ENCODE results near the gene TMEM94. TPM values are rescaled to one million over a fixed set of nuclear protein-coding genes. Genes with fewer than 3 reads are reported as not detected.

The TMEM94 gene
- total and polyA plus RNA-seq, 2 of the 13 experiments (the other 11 are each of a cell fraction or from before 2014, with no cell fraction given) = 32.6 to 134 TPM

DNA sequence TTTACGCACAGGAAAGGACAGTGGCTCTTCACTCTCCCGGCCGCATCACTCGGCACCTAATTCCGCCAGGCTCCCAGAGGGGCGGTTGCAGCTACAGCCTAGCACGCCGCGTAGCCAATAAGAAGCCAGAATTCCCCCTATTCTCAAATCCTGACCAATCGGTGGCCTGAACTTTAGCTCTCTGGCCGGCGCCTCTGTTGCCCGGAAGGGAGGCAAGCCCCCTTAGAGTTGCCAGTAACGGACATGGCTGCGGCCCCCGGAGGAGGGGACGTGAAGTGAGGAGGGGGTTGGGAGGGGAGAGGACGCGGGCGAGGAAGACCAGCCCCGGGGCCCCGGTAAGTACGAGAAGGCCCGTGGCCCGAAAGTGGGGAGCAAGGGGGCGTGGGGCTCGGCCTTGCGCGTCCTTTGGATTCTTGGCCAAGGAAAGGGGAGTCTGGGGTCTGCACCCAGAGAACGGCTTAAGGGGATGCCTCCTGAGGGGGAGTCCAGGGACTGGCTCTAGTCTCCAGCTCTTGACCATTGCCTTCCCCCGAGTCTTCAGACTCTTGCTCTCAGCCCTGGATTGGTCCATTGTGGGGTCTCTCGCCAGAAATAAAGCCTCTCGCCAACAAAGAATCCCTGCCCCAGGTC is at the start of gene TMEM94 (continued):
- no peak for TF ChIP-seq ZFP36L2 (CRISPR knock-in tag; IDR thresholded peaks at IDR 0.05)
- peak; percentile 55; the same call in 1 of the 2 replicates for TF ChIP-seq REPIN1 (CRISPR knock-in tag; IDR thresholded peaks at IDR 0.05; ENCODE audit: borderline replicate concordance, low read depth)
- 0 out of 2 replicates have a peak, but pooled peaks have one; percentile 70 for TF ChIP-seq E2F1 (CRISPR knock-in tag; IDR thresholded peaks at IDR 0.05)
- no peak for TF ChIP-seq HMGA1 (CRISPR knock-in tag; conservative IDR thresholded peaks at IDR 0.05)
- TF ChIP-seq, protein P1, sequence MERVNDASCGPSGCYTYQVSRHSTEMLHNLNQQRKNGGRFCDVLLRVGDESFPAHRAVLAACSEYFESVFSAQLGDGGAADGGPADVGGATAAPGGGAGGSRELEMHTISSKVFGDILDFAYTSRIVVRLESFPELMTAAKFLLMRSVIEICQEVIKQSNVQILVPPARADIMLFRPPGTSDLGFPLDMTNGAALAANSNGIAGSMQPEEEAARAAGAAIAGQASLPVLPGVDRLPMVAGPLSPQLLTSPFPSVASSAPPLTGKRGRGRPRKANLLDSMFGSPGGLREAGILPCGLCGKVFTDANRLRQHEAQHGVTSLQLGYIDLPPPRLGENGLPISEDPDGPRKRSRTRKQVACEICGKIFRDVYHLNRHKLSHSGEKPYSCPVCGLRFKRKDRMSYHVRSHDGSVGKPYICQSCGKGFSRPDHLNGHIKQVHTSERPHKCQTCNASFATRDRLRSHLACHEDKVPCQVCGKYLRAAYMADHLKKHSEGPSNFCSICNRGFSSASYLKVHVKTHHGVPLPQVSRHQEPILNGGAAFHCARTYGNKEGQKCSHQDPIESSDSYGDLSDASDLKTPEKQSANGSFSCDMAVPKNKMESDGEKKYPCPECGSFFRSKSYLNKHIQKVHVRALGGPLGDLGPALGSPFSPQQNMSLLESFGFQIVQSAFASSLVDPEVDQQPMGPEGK (CRISPR knock-in tag; IDR thresholded peaks at IDR 0.05) = peak; percentile 81
- 0 out of 2 replicates have a peak, but pooled peaks have one; percentile 19 for TF ChIP-seq ZNF792 (CRISPR knock-in tag; IDR thresholded peaks at IDR 0.05)
- TF ChIP-seq GZF1 (CRISPR knock-in tag; IDR thresholded peaks at IDR 0.05) = no peak
- no peak for TF ChIP-seq TFE3 (CRISPR knock-in tag; IDR thresholded peaks at IDR 0.05)
- TF ChIP-seq, protein P2, sequence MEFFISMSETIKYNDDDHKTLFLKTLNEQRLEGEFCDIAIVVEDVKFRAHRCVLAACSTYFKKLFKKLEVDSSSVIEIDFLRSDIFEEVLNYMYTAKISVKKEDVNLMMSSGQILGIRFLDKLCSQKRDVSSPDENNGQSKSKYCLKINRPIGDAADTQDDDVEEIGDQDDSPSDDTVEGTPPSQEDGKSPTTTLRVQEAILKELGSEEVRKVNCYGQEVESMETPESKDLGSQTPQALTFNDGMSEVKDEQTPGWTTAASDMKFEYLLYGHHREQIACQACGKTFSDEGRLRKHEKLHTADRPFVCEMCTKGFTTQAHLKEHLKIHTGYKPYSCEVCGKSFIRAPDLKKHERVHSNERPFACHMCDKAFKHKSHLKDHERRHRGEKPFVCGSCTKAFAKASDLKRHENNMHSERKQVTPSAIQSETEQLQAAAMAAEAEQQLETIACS (CRISPR knock-in tag; IDR thresholded peaks at IDR 0.05) = no peak
- no peak for TF ChIP-seq KIAA2018 (CRISPR knock-in tag; IDR thresholded peaks at IDR 0.05; ENCODE audit: borderline replicate concordance)
- TF ChIP-seq YY1 (IDR thresholded peaks at IDR 0.05; ENCODE audit: insufficient read depth, insufficient replicate concordance, low read depth, low read length) = peak; percentile 100
- no peak; the same call in 1 of the 2 replicates for TF ChIP-seq ZNF614 (CRISPR knock-in tag; IDR thresholded peaks at IDR 0.05; ENCODE audit: borderline replicate concordance)
- no peak; the same call in 1 of the 2 replicates for TF ChIP-seq MIER3 (CRISPR knock-in tag; IDR thresholded peaks at IDR 0.05; ENCODE audit: borderline replicate concordance)
- TF ChIP-seq RFX3 (CRISPR knock-in tag; IDR thresholded peaks at IDR 0.05) = no peak
- TF ChIP-seq SETDB1 (CRISPR knock-in tag; IDR thresholded peaks at IDR 0.05; ENCODE audit: borderline replicate concordance) = no peak

Measured in HepG2 (cell line).